HG02678 (cell line): ENCODE data around the gene TSPAN12.

Source experiments
- ATAC-seq: cut with Tn5 transposase; IDR thresholded peaks from one replicate; pipeline ENCODE4 v1.9.1; 2021; ENCODE audit warnings: mild to moderate bottlenecking, moderate library complexity; ENCODE audit not compliant: unreplicated experiment

Gene TSPAN12

GRCh38 chr7:120760851-120761250 lies 97.1 kb downstream of the TSPAN12 start:
- ATAC-seq = no peak

- peak; percentile 62 for ATAC-seq
Observed at GRCh38 chr7:120760050-120760449, 97.9 kb downstream of the TSPAN12 start.

GRCh38 chr7:120743128-120743527 lies 114.8 kb downstream of the TSPAN12 start:
- no peak for ATAC-seq

- no peak for ATAC-seq
Observed at GRCh38 chr7:120742372-120742771, 115.6 kb downstream of the TSPAN12 start.

GRCh38 chr7:120741371-120742042 lies 116.4 kb downstream of the TSPAN12 start:
- ATAC-seq = peak; percentile 58

GRCh38 chr7:120740348-120740747 lies 117.6 kb downstream of the TSPAN12 start:
- ATAC-seq = no peak

GRCh38 chr7:120738816-120739215 lies 119.1 kb downstream of the TSPAN12 start:
- ATAC-seq = no peak
